WTC11 (cell line): ENCODE measurements around the gene ST6GALNAC3. TPM values are rescaled to one million over a fixed set of nuclear protein-coding genes. Genes with fewer than 3 reads are reported as not detected.

Source experiments
- ATAC-seq: fragments of 200-7000 bp; cut with Tn5 transposase; 2 replicates; pipeline ENCODE4 v1.10.0; 2021; ENCODE audit warnings: mild to moderate bottlenecking, moderate library complexity
- CTCF ChIA-PET: fragments of 300-600 bp; sonication (Branson Sonifier 250); formaldehyde crosslinking; loops from one replicate; lab custom pipeline; 2021; ENCODE audit warnings: antibody characterized with exemption; lab: Charles Lee
- POLR2A ChIA-PET: fragments of 350-600 bp; sonication (Branson Sonifier 250); formaldehyde crosslinking; loops from one replicate; lab custom pipeline; 2021; ENCODE audit warnings: antibody characterized with exemption; lab: Charles Lee
- DNase-seq: peaks from one replicate; pipeline ENCODE4 v3.0.0; 2021; ENCODE audit warnings: low spot score
- H3K27ac Mint-ChIP-seq: 2 replicates; pipeline ENCODE4 v1.8.0; 2021; ENCODE audit warnings: mixed read lengths
- H3K27me3 Mint-ChIP-seq: 2 replicates; pipeline ENCODE4 v1.8.0; 2021; ENCODE audit warnings: low read depth, mild to moderate bottlenecking, moderate library complexity, mixed read lengths
- H3K36me3 Mint-ChIP-seq: 2 replicates; pipeline ENCODE4 v1.8.0; 2021; ENCODE audit warnings: mixed read lengths
- H3K4me1 Mint-ChIP-seq: 2 replicates; pipeline ENCODE4 v1.8.0; 2022; ENCODE audit warnings: mixed read lengths
- H3K4me3 Mint-ChIP-seq: 2 replicates; pipeline ENCODE4 v1.8.0; 2021; ENCODE audit warnings: mild to moderate bottlenecking, moderate library complexity, mixed read lengths
- H3K9me3 Mint-ChIP-seq: 2 replicates; pipeline ENCODE4 v1.8.0; 2021; ENCODE audit warnings: mixed read lengths
- CREB1 ChIP-seq: sonication (generic); formaldehyde crosslinking; IDR thresholded peaks from 2 replicates; pipeline ENCODE4 v1.8.0; 2023; ENCODE audit warnings: mild to moderate bottlenecking, missing genetic modification reagents
- NFATC4 ChIP-seq: fragments of 250-450 bp; sonication (Bioruptor Pico); IDR thresholded peaks from 2 replicates; pipeline ENCODE4 v1.9.0; 2021; ENCODE audit warnings: mild to moderate bottlenecking
- NFYB ChIP-seq: sonication (generic); formaldehyde crosslinking; conservative IDR thresholded peaks from 2 replicates; pipeline ENCODE4 v1.8.0; 2022; ENCODE audit warnings: low read depth, missing genetic modification reagents
- NR2C2 ChIP-seq: sonication (generic); formaldehyde crosslinking; IDR thresholded peaks from 2 replicates; pipeline ENCODE4 v1.8.0; 2022; ENCODE audit warnings: mild to moderate bottlenecking, missing genetic modification reagents
- PRRX2 ChIP-seq: fragments of 250-450 bp; sonication (Bioruptor Pico); IDR thresholded peaks from 2 replicates; pipeline ENCODE4 v1.8.0; 2021; ENCODE audit warnings: mild to moderate bottlenecking
- TEAD4 ChIP-seq: sonication (generic); formaldehyde crosslinking; IDR thresholded peaks from 2 replicates; pipeline ENCODE4 v1.8.0; 2022; ENCODE audit warnings: mild to moderate bottlenecking, missing genetic modification reagents
- ZNF281 ChIP-seq: sonication (generic); formaldehyde crosslinking; IDR thresholded peaks from 2 replicates; pipeline ENCODE4 v1.8.0; 2023; ENCODE audit warnings: mild to moderate bottlenecking, missing genetic modification reagents
- total RNA-seq: library from RNA; stranded (reverse); gene quantifications from 3 replicates; pipeline ENCODE4 v1.2.3, GENCODE V29; 2021
- TF ChIP-seq, protein P1 (sequence below): sonication (generic); formaldehyde crosslinking; conservative IDR thresholded peaks from 2 replicates; pipeline ENCODE4 v1.8.1; 2023; ENCODE audit warnings: mild to moderate bottlenecking, low read depth, missing genetic modification reagents, moderate library complexity
- TF ChIP-seq, protein P2 (sequence below): fragments of 250-450 bp; sonication (Bioruptor Pico); IDR thresholded peaks from 2 replicates; pipeline ENCODE4 v1.9.0; 2021; ENCODE audit warnings: mild to moderate bottlenecking, borderline replicate concordance
- TF ChIP-seq, protein P3 (sequence below): sonication (generic); formaldehyde crosslinking; IDR thresholded peaks from 2 replicates; pipeline ENCODE4 v1.8.1; 2022; ENCODE audit warnings: missing genetic modification reagents, borderline replicate concordance
- TF ChIP-seq, protein P4 (sequence below): sonication (generic); formaldehyde crosslinking; IDR thresholded peaks from 2 replicates; pipeline ENCODE4 v1.8.0; 2023; ENCODE audit warnings: missing genetic modification reagents, mild to moderate bottlenecking, borderline replicate concordance
- TF ChIP-seq, protein P5 (sequence below): fragments of 250-450 bp; sonication (Bioruptor Pico); IDR thresholded peaks from 2 replicates; pipeline ENCODE4 v2.1.2; 2022; ENCODE audit warnings: mild to moderate bottlenecking, moderate library complexity
- TF ChIP-seq, protein P6 (sequence below): fragments of 250-450 bp; sonication (Bioruptor Pico); IDR thresholded peaks from 2 replicates; pipeline ENCODE4 v1.9.0; 2021; ENCODE audit warnings: moderate library complexity, mild to moderate bottlenecking, inconsistent platforms, borderline replicate concordance
- TF ChIP-seq, protein P7 (sequence below): sonication (generic); formaldehyde crosslinking; conservative IDR thresholded peaks from 2 replicates; pipeline ENCODE4 v1.8.1; 2022; ENCODE audit warnings: mild to moderate bottlenecking, missing genetic modification reagents

The ST6GALNAC3 gene
- total RNA-seq, 1 experiment from 2014 or later: 11.9 TPM

DNA sequence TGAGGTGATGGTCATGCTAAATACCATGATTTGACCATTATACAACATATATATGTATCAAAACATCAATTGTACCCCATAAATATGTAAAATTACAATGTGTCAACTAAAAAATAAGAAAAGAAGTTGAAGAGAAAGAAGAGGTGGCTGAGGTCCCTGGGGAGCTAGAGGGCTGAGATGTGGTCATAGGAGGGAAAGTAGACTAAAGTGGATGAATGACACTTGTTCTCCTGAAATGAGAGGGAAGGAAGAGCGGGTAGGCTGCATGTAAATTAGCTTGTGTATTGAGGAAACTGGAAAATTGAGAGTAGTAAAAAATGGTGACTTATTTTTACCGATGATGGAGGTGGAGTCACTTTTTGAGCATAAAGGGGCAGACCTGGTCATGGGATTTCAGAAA is 117.0 kb downstream of the ST6GALNAC3 start (continued):
- TF ChIP-seq, protein P1, sequence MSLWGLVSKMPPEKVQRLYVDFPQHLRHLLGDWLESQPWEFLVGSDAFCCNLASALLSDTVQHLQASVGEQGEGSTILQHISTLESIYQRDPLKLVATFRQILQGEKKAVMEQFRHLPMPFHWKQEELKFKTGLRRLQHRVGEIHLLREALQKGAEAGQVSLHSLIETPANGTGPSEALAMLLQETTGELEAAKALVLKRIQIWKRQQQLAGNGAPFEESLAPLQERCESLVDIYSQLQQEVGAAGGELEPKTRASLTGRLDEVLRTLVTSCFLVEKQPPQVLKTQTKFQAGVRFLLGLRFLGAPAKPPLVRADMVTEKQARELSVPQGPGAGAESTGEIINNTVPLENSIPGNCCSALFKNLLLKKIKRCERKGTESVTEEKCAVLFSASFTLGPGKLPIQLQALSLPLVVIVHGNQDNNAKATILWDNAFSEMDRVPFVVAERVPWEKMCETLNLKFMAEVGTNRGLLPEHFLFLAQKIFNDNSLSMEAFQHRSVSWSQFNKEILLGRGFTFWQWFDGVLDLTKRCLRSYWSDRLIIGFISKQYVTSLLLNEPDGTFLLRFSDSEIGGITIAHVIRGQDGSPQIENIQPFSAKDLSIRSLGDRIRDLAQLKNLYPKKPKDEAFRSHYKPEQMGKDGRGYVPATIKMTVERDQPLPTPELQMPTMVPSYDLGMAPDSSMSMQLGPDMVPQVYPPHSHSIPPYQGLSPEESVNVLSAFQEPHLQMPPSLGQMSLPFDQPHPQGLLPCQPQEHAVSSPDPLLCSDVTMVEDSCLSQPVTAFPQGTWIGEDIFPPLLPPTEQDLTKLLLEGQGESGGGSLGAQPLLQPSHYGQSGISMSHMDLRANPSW: no peak
- TF ChIP-seq, protein P2, sequence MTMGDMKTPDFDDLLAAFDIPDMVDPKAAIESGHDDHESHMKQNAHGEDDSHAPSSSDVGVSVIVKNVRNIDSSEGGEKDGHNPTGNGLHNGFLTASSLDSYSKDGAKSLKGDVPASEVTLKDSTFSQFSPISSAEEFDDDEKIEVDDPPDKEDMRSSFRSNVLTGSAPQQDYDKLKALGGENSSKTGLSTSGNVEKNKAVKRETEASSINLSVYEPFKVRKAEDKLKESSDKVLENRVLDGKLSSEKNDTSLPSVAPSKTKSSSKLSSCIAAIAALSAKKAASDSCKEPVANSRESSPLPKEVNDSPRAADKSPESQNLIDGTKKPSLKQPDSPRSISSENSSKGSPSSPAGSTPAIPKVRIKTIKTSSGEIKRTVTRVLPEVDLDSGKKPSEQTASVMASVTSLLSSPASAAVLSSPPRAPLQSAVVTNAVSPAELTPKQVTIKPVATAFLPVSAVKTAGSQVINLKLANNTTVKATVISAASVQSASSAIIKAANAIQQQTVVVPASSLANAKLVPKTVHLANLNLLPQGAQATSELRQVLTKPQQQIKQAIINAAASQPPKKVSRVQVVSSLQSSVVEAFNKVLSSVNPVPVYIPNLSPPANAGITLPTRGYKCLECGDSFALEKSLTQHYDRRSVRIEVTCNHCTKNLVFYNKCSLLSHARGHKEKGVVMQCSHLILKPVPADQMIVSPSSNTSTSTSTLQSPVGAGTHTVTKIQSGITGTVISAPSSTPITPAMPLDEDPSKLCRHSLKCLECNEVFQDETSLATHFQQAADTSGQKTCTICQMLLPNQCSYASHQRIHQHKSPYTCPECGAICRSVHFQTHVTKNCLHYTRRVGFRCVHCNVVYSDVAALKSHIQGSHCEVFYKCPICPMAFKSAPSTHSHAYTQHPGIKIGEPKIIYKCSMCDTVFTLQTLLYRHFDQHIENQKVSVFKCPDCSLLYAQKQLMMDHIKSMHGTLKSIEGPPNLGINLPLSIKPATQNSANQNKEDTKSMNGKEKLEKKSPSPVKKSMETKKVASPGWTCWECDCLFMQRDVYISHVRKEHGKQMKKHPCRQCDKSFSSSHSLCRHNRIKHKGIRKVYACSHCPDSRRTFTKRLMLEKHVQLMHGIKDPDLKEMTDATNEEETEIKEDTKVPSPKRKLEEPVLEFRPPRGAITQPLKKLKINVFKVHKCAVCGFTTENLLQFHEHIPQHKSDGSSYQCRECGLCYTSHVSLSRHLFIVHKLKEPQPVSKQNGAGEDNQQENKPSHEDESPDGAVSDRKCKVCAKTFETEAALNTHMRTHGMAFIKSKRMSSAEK (CRISPR knock-in tag): no peak

DNA sequence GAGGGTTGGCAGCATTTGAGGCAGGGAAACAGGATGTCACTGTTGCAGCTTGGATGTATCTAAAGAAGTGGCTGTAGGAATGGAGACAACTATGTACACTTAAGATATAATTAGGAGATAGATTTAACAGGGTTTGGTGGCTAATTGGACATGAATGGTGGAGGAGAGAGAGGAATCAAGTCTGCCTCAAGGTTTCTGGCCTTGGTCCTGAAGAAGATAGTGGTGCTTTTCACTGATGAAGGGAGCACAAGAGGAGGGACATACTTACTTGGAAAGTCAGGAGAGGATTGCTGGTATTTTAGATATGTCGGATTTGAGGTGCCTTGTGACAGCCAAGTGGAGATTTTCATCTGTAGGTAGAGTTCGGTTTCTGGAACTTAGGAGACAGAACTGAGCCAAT is 123.9 kb downstream of the ST6GALNAC3 start:
- CTCF ChIA-PET: no interaction called here
- no peaks in the 10 kb centered on the region for H3K27me3 Mint-ChIP-seq
- TF ChIP-seq, protein P3, sequence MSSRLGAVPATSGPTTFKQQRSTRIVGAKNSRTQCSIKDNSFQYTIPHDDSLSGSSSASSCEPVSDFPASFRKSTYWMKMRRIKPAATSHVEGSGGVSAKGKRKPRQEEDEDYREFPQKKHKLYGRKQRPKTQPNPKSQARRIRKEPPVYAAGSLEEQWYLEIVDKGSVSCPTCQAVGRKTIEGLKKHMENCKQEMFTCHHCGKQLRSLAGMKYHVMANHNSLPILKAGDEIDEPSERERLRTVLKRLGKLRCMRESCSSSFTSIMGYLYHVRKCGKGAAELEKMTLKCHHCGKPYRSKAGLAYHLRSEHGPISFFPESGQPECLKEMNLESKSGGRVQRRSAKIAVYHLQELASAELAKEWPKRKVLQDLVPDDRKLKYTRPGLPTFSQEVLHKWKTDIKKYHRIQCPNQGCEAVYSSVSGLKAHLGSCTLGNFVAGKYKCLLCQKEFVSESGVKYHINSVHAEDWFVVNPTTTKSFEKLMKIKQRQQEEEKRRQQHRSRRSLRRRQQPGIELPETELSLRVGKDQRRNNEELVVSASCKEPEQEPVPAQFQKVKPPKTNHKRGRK: no peak
- TF ChIP-seq, protein P4, sequence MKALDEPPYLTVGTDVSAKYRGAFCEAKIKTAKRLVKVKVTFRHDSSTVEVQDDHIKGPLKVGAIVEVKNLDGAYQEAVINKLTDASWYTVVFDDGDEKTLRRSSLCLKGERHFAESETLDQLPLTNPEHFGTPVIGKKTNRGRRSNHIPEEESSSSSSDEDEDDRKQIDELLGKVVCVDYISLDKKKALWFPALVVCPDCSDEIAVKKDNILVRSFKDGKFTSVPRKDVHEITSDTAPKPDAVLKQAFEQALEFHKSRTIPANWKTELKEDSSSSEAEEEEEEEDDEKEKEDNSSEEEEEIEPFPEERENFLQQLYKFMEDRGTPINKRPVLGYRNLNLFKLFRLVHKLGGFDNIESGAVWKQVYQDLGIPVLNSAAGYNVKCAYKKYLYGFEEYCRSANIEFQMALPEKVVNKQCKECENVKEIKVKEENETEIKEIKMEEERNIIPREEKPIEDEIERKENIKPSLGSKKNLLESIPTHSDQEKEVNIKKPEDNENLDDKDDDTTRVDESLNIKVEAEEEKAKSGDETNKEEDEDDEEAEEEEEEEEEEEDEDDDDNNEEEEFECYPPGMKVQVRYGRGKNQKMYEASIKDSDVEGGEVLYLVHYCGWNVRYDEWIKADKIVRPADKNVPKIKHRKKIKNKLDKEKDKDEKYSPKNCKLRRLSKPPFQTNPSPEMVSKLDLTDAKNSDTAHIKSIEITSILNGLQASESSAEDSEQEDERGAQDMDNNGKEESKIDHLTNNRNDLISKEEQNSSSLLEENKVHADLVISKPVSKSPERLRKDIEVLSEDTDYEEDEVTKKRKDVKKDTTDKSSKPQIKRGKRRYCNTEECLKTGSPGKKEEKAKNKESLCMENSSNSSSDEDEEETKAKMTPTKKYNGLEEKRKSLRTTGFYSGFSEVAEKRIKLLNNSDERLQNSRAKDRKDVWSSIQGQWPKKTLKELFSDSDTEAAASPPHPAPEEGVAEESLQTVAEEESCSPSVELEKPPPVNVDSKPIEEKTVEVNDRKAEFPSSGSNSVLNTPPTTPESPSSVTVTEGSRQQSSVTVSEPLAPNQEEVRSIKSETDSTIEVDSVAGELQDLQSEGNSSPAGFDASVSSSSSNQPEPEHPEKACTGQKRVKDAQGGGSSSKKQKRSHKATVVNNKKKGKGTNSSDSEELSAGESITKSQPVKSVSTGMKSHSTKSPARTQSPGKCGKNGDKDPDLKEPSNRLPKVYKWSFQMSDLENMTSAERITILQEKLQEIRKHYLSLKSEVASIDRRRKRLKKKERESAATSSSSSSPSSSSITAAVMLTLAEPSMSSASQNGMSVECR (CRISPR knock-in tag): no peak
- TF ChIP-seq, protein P5, sequence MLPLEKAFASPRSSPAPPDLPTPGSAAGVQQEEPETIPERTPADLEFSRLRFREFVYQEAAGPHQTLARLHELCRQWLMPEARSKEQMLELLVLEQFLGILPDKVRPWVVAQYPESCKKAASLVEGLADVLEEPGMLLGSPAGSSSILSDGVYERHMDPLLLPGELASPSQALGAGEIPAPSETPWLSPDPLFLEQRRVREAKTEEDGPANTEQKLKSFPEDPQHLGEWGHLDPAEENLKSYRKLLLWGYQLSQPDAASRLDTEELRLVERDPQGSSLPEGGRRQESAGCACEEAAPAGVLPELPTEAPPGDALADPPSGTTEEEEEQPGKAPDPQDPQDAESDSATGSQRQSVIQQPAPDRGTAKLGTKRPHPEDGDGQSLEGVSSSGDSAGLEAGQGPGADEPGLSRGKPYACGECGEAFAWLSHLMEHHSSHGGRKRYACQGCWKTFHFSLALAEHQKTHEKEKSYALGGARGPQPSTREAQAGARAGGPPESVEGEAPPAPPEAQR (CRISPR knock-in tag): no peak
- TF ChIP-seq TEAD4 (CRISPR knock-in tag) (no peak), PRRX2 (CRISPR knock-in tag) (no peak), CREB1 (CRISPR knock-in tag) (no peak)
- no peak for DNase-seq
- POLR2A ChIA-PET: no interaction called here
- peaks cover 7% of the 10 kb centered on the region for H3K4me1 Mint-ChIP-seq
- 0 out of 2 replicates have a peak, but pooled peaks have one; percentile 22 for ATAC-seq
- peaks cover 10% of the 10 kb centered on the region for H3K9me3 Mint-ChIP-seq
- H3K4me3 Mint-ChIP-seq: no peak overlapping the region
- H3K27ac Mint-ChIP-seq: no peak overlapping the region
- H3K36me3 Mint-ChIP-seq: peaks cover 8% of the 10 kb centered on the region

DNA sequence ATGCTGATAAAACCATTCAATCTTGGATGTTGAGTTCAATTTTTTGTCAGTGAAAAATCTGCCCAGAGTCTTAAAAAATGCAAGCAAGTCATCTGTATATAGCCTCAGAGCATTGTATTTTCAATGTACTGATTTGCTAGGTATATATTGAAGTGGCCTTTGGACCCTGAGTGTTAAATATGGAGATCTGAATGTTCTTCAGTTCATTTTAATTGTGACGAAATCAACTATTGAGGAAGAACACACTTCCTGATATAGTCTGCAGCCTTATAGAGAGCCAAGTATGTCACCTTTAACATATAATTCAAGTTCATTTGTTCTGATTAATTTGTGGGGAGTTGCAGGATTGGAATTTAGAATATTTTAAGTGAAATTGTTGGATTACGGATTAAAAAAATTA is 128.1 kb downstream of the ST6GALNAC3 start:
- Mint-ChIP-seq H3K4me1 (no peaks in the 10 kb centered on the region), H3K9me3 (peaks cover 18% of the 10 kb centered on the region), H3K4me3 (no peak overlapping the region), H3K27me3 (no peaks in the 10 kb centered on the region), H3K36me3 (peaks cover 8% of the 10 kb centered on the region), H3K27ac (no peak overlapping the region)
- DNase-seq (no peak), ATAC-seq (no peak)
- POLR2A ChIA-PET: no interaction called here
- CTCF ChIA-PET: no interaction called here
- TF ChIP-seq NFYB: no peak
- TF ChIP-seq ZNF281 (CRISPR knock-in tag): no peak
- TF ChIP-seq NR2C2 (CRISPR knock-in tag): no peak
- TF ChIP-seq NFATC4 (CRISPR knock-in tag): no peak
- TF ChIP-seq, protein P6, sequence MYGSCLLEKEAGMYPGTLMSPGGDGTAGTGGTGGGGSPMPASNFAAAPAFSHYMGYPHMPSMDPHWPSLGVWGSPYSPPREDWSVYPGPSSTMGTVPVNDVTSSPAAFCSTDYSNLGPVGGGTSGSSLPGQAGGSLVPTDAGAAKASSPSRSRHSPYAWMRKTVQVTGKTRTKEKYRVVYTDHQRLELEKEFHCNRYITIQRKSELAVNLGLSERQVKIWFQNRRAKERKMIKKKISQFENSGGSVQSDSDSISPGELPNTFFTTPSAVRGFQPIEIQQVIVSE: no peak
- TF ChIP-seq, protein P7, sequence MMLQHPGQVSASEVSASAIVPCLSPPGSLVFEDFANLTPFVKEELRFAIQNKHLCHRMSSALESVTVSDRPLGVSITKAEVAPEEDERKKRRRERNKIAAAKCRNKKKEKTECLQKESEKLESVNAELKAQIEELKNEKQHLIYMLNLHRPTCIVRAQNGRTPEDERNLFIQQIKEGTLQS (CRISPR knock-in tag): no peak
